Kidney (tissue), 14 donors: ENCODE data around the gene VPS13C. TPM values are rescaled to one million over a fixed set of nuclear protein-coding genes. Genes with fewer than 3 reads are reported as not detected.

Source experiments
- DNase-seq, 5 donors: peaks; one replicate each; pipeline ENCODE4 v3.0.0-alpha.2; 2013 to 2020
- FAIRE-seq: peaks from 2 replicates; lab custom pipeline; 2012; peaks lifted over from hg19 to GRCh38; lab: Jason Lieb, UNC
- H3K27ac ChIP-seq, 2 donors: one replicate each; pipeline ENCODE4 v1.7.0; 2013; ENCODE audit warnings: low read depth in 2 of 2, low read length in 2 of 2, inconsistent platforms in 1 of 2
- H3K27me3 ChIP-seq: one replicate; pipeline ENCODE4 v1.7.1; 2013; ENCODE audit warnings: low read length, inconsistent platforms; ENCODE audit not compliant: control insufficient read depth, insufficient read depth
- H3K36me3 ChIP-seq, 3 donors: one replicate each; pipeline versions ENCODE4 v1.7.0 to v1.7.1; 2013; ENCODE audit warnings: low read length in 3 of 3, control low read depth in 1 of 3, inconsistent platforms in 1 of 3; ENCODE audit not compliant: insufficient read depth in 3 of 3, control insufficient read depth in 2 of 3
- H3K4me1 ChIP-seq, 3 donors: one replicate each; pipeline versions ENCODE4 v1.7.0 to v1.7.1; 2013; ENCODE audit warnings: low read length in 3 of 3, inconsistent platforms in 1 of 3, low read depth in 1 of 3; ENCODE audit not compliant: control insufficient read depth in 2 of 3, insufficient read depth in 2 of 3
- H3K4me3 ChIP-seq, 3 donors: one replicate each; pipeline versions ENCODE4 v1.7.0 to v1.8.1; 2013; ENCODE audit warnings: low read length in 3 of 3, control low read depth in 1 of 3, inconsistent platforms in 1 of 3
- H3K9ac ChIP-seq, 3 donors: one replicate each; pipeline versions ENCODE4 v1.7.0 to v1.7.1; 2013; ENCODE audit warnings: low read length in 3 of 3, control low read depth in 1 of 3, inconsistent platforms in 1 of 3
- H3K9me3 ChIP-seq, 3 donors: one replicate each; pipeline versions ENCODE4 v1.7.0 to v1.7.1; 2013; ENCODE audit warnings: low read length in 3 of 3, control low read depth in 1 of 3, inconsistent platforms in 1 of 3; ENCODE audit not compliant: control insufficient read depth in 2 of 3, insufficient read depth in 1 of 3
- intact Hi-C: fragments of 100-400 bp; cut with DNase I; formaldehyde crosslinking; loops from one replicate; pipeline ENCODE4 v1.11.1; 2022
- polyA plus RNA-seq: library from polyadenylated mRNA; stranded (reverse); fragments of 350-450 nt; fragmentation: Illumina TruSeq; extraction: RNeasy Lipid Tissue Mini Kit (QIAGEN cat#74804); gene quantifications from one replicate; pipeline ENCODE4 v1.2.3, GENCODE V29; 2014; ENCODE audit warnings: low read depth, low replicate concordance; ENCODE audit not compliant: insufficient read depth
- total RNA-seq: library from RNA; stranded (reverse); fragmentation: NEBNext Ultra II Directional; extraction: Animal tissue kit (Norgen Biotek cat#: 25700); gene quantifications from one replicate; pipeline ENCODE4 v1.2.1, GENCODE V29; 2021
- TF ChIP-seq, protein P1 (sequence below): IDR thresholded peaks from 3 replicates; pipeline ENCODE4 v1.5.1; 2012; ENCODE audit warnings: mild to moderate bottlenecking, moderate library complexity, borderline replicate concordance; ENCODE audit not compliant: insufficient read depth; ENCODE audit errors: extremely low read depth
- donor health status: control.
- donor health status: control.
- donor health status: control.
- donor health status: control.
- donor health status: control.
- donor health status: DM: yes; HTN: yes; CAD: no.
- donor health status: Normal renal cell carcinoma (clear cell type).

VPS13C gene
- total and polyA plus RNA-seq, 2 donors from 2014 or later: 12.5 to 106 TPM

DNA sequence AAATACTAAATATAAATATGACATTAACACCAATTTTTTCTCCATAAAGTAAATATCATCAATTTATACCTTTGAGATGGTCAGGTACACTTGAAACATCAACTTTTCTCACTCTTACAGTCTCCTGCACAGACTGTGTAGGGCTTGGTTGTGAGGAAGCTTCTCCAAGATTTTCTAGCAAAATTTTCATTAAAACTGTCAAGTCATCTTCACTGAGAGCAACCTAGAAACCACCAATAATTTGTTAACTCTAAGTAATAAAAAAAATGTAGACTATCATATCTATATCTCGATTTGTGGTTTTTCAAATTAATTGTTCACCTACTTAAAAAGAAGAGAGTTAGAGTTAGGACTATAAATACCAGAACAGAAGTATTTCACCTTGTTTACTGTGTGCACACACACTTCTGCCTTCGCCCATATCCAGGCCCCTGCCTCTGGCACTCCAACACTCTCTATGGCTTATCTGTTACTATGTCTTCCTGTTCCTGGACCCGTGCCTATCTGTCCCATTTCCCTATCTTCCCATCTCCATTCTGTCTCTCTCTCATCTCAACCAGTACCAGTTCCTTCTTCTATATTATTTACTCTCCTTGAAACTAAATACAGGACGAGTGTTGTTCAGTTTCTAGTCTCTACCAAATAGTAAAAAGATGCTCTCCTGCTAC lies 123.6 kb downstream of the VPS13C start:
- no peaks in the 10 kb centered on the region for H3K27me3 ChIP-seq
- H3K4me3 ChIP-seq: no peak overlapping the region
- FAIRE-seq: no peak
- H3K36me3 ChIP-seq: peaks cover 0 to 5% (median 0%) of the 10 kb centered on the region in 3 donors
- H3K4me1 ChIP-seq: no peaks in the 10 kb centered on the region
- H3K9ac ChIP-seq: no peak overlapping the region
- H3K9me3 ChIP-seq: no peaks in the 10 kb centered on the region
- no peak for DNase-seq
- H3K27ac ChIP-seq: no peak overlapping the region
- TF ChIP-seq, protein P1, sequence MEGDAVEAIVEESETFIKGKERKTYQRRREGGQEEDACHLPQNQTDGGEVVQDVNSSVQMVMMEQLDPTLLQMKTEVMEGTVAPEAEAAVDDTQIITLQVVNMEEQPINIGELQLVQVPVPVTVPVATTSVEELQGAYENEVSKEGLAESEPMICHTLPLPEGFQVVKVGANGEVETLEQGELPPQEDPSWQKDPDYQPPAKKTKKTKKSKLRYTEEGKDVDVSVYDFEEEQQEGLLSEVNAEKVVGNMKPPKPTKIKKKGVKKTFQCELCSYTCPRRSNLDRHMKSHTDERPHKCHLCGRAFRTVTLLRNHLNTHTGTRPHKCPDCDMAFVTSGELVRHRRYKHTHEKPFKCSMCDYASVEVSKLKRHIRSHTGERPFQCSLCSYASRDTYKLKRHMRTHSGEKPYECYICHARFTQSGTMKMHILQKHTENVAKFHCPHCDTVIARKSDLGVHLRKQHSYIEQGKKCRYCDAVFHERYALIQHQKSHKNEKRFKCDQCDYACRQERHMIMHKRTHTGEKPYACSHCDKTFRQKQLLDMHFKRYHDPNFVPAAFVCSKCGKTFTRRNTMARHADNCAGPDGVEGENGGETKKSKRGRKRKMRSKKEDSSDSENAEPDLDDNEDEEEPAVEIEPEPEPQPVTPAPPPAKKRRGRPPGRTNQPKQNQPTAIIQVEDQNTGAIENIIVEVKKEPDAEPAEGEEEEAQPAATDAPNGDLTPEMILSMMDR: no peak
- intact Hi-C loops: no loop called here

DNA sequence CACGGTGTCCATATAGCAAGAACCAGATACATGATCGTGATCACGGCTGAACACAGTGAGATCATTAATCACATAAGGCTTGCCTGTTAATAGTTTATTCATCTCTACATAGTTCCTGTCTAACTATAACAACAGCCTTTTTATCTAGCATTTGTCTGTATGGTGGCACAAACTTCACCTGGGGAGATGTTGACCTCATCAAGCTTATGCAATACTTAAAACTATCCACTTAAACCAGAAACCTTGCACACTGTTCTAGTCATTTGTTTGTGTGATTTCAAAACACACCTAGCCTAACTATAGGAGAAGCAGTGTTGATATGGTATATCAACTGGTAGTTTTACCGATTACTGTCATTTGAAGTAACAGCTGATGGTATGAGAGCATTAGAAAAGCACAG lies 124.8 kb downstream of the VPS13C start:
- H3K27ac ChIP-seq: no peak overlapping the region
- TF ChIP-seq, protein P1: no peak
- intact Hi-C loops: no loop called here
- no peak overlapping the region for H3K9ac ChIP-seq
- FAIRE-seq (no peak), DNase-seq (no peak)
- no peak overlapping the region for H3K4me3 ChIP-seq
- H3K4me1 ChIP-seq: no peaks in the 10 kb centered on the region
- H3K36me3 ChIP-seq: peaks cover 0 to 6% (median 0%) of the 10 kb centered on the region in 3 donors
- no peaks in the 10 kb centered on the region for H3K27me3 ChIP-seq
- H3K9me3 ChIP-seq: no peaks in the 10 kb centered on the region

DNA sequence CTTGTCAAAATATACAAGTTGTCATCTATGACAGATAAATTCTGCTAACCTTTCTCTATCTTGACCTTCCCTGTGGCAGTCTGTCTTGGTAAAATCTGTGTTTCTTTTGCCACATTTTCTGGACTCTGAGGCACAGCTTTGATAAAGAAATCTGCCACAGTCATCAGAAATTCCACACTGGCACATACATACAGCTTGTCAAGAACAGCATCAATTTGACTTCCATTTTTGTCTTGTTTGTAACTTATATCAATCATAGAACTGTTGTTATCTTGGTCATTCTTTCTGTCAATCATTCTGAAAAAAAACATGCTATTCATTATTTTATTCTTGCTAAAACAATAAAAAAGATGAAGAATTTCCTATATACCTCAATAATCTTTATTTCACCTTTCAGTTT lies 130.8 kb downstream of the VPS13C start:
- no peak for FAIRE-seq

More for the DNA sequence above, 130.8 kb downstream of the VPS13C start:
- Histone ChIP-seq H3K27ac (no peak overlapping the region), H3K36me3 (peaks cover 0 to 7% (median 0%) of the 10 kb centered on the region in 3 donors), H3K9me3 (no peaks in the 10 kb centered on the region), H3K9ac (no peak overlapping the region), H3K27me3 (no peaks in the 10 kb centered on the region), H3K4me3 (no peak overlapping the region), H3K4me1 (no peaks in the 10 kb centered on the region)
- TF ChIP-seq, protein P1: no peak
- intact Hi-C loops: no loop called here
- no peak for DNase-seq
